ENCODE measurements around the gene TTLL9.
A peak's percentile ranks its signal among the peaks of the same experiment; 100 is the strongest.

DNA sequence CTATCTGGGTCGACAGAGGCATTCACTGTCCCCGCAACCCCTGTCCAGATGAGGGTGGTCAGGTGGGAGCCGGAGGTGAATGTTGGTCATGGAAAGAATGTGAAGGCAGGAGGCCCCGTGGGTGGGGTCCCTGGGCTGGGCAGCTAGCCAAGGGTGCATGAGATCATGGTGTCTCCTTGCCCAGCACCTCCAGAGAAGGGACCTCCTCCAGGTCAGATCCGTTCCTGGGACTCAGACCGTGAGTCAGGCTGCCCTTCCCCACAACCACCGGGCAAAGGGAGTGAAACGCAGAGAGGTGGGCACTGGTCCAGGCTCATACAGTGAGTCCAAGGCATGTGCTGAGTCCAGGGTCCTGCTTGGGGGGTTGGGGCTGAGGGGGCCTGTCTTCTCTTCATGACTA is 28.5 kb upstream of the TTLL9 start:
- TF ChIP-seq REST (IDR thresholded peaks at IDR 0.05; ENCODE audit: insufficient read depth in 1 of 2, low read depth in 2 of 2, low read length in 1 of 2): no peak
- no peak for TF ChIP-seq CTCF (IDR thresholded peaks at IDR 0.05)
- TF ChIP-seq TCF7L2 (IDR thresholded peaks at IDR 0.05; ENCODE audit: low read depth, low read length): no peak
- TF ChIP-seq POLR2AphosphoS5 (IDR thresholded peaks at IDR 0.05; ENCODE audit: low read depth, low read length): 0 out of 2 replicates have a peak, but pooled peaks have one; percentile 35

Measured in Panc1 (cell line).